ENCODE data around the gene THSD8.
A peak's percentile ranks its signal among the peaks of the same experiment; 100 is the strongest.

The THSD8 gene

GRCh38 chr19:12779162-12779993 lies 22.5 kb upstream of the THSD8 start:
- peak; percentile 50 for DNase-seq (ENCODE audit: low spot score)

DNA sequence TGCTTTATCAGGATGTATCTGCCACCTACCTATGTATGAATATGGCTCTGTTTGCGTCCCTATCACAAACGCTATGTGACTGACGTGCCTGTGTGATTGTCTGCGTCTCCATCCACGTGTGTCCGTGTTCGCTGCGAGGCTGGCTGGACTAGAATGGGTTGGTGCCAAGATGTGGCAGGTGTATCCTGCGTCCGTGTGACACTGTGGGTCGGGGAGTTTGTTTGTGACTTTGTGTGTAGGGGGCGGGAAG lies 19.8 kb upstream of the THSD8 start:
- no peak for DNase-seq (ENCODE audit: low spot score)

- peak; percentile 87 for DNase-seq (ENCODE audit: low spot score)
Measured at GRCh38 chr19:12782424-12783290, 19.2 kb upstream of the THSD8 start.

DNA sequence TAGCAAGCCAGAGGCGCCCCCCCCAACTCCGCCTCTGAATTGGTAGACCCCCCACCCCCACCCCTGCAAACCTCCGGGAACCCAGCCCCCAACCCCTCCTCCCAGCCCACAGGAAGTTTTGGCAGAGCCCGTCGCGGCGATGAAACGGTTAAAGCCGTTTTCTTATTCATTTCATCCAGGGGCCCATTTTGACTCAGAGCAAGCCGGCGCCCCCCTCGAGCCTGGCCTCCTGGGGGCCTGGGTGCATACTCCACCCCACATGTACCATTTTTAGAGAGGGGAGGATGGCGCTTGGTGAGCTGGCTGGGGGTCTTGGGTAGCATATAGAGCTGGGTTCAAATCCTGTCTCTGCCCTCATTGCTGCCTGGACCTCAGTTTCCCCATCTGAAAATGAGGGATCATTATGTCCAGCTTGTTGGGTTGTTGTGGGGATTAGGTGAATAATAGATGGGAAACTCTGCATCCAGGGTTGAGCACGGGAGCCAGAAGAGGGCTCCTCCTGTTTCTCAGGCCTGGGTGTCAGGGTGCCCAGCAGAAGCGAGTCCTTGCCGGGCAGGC lies 18.5 kb upstream of the THSD8 start:
- no peak for DNase-seq (ENCODE audit: low spot score)

DNA sequence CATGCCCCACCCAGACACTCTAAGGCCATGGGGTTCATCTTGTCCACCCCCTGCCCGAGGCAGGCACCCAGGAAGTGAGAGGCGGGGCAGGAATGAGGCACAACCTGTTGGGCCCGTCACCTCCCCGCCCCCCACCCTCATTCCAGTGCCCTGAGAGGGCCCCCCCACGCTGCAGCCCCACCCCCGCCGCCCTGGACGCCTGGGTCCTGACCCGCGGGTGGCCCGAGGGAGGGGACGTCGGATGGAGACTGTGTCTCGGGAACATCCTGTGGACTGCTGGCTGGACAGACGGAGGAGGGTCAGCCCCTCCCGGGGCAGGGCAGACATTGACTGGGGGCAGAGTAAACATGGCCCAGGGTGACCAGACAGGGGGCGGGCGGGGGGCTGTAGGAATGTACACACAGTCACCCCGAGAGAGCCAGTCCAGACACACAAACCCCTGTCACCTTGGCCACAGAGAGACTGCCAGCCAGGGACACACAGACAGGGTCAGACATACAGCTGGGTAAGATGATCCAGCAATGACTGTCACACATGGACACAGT lies 17.9 kb upstream of the THSD8 start:
- DNase-seq (ENCODE audit: low spot score) = no peak

DNA sequence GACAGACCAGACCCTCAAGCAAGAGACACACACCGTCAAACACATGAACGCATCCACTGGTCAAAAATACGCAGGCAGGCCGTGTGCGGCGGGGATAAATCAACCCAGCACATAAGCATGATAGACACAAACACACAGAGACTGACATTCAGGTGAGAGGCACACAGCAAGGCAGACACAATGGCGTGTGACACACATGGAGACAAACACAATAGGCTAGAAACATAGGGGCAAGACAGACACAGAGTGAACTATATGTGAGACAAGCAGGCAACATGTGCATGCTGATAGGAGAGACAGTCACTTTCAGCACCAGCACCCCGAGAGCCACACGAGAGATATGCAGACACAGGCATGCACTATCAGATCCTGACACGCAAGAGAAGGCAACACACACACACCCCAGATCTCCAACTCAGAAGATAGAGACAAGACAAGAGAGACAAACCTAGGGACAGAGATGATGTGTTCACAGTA lies 17.4 kb upstream of the THSD8 start:
- no peak for DNase-seq (ENCODE audit: low spot score)

GRCh38 chr19:12784871-12785430 lies 16.9 kb upstream of the THSD8 start:
- no peak for DNase-seq (ENCODE audit: low spot score)

DNA sequence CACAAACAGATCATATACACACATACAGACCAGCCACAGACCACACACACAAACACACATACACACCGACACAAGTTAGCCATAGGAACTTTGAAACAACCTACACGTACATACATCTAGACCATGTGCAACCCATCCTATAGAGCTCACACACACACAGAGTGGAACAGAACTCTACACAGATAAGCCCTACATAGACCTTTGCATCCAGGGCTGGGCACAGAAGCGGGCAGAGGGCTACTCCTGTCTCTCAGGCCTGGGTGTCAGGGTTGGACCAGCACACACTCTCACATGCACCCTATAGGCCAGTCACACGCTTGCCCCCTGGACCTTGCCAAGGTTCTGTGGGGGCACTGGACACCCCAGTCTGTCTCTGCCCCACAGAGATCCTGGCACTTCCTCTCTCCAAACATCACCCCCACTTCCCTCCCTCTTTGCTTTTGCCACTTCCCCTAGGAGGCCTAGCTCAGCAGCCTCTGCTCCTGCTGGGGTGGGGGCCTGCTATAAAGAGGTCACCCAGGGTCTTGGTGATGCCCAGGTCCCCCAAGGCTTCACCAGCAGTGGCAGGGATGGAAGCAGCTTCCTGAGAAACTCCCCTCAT lies 16.3 kb upstream of the THSD8 start:
- DNase-seq (ENCODE audit: low spot score) = no peak

- no peak for DNase-seq (ENCODE audit: low spot score)
Measured at GRCh38 chr19:12786141-12786870, 15.6 kb upstream of the THSD8 start.

- no peak for DNase-seq (ENCODE audit: low spot score)
Measured at GRCh38 chr19:12786952-12787351, 14.9 kb upstream of the THSD8 start.

- DNase-seq (ENCODE audit: low spot score) = no peak
Measured at GRCh38 chr19:12787458-12787857, 14.4 kb upstream of the THSD8 start.

DNA sequence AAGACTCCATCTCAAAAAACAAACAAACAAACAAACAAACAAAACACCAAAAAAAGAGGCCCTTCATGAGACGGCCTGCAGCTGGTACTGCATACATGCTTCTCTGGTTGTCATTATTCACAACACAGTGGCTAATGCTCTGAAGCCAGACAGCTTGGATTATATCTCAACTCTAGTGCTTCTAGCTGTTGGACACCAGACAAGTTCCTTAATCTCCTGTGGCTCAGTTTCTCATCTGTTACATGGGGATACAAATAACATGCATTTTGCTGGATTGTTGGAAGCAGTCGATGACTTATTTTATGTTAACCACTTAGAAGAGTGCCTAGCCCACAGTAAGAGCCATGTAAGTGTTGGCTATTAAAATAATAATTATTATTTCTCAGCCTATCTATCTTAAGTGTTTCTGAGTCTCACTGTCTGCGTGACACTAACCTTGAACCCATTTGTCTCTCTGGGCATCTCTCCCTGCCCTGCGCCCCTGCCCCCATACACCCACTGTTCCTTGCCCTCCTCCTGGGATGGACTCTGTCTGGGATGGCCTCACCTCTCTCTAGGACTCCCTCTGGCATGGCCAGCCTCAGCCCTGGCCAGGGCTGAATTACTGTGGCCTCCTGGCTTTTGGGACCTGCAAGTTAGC lies 13.7 kb upstream of the THSD8 start:
- no peak for DNase-seq (ENCODE audit: low spot score)

DNA sequence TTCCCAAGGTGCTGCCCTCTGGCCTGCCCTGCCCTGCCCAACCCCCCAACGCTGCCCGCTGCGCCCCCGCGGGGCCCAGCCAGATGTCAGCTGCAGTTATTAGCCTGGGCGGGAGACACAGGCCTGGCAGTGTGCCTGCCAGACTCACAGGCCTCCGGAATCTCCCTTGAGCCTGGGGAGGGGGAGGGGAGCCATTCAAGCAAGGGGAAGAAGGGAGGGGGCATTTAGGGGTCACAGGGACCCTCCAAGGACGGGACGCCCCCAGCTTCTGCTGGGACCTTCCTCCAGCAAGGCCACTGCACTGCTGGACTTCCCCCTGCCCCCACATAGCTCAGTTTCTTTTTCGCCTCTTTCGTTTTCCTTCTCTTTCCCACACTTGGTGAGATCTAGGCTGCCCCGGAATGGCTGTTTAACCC lies 13.2 kb upstream of the THSD8 start:
- DNase-seq (ENCODE audit: low spot score) = peak; percentile 67

DNA sequence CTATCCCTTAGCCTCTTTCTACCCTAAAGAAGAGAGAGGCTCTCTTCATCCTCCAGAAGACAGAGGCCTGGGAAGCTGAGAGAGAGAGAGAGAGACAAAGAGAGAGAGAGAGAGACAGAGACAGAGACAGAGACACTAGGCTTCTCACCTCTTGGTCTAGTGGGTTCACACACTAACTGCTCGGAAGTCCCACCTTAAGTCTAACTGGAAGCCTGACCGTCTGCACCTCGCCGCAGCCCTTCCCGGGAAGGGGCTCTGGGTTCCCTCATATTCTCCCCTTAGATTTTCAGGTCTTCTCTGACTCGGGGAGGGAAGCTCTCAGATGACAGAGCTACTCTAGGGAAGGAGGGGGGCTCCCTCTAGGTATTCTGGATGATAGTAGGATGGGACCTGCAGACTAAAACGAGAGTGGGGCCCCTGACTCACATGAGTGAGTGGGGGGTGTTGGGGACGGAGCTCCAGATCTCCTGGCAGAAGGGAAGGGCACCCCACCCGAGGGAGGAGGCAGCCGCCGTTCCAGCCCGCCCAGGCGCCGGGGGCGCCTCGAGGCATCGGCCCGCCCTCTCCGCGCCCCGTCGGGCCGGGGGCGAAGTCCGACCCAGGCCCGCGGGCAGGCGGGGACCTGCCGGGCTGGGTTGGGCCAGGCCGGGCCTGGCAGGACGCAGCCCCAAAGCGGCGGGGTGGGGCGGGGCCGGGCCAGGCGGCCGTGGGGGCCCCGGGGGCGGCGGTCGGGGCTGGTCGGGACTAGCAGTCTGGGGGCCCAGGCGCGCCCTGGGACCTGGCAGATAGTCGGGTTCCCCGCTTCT lies 12.6 kb upstream of the THSD8 start:
- no peak for DNase-seq (ENCODE audit: low spot score)

GRCh38 chr19:12789904-12790619 lies 11.8 kb upstream of the THSD8 start:
- peak; percentile 93 for DNase-seq (ENCODE audit: low spot score)

GRCh38 chr19:12790628-12791344 lies 11.1 kb upstream of the THSD8 start:
- DNase-seq (ENCODE audit: low spot score) = no peak

DNA sequence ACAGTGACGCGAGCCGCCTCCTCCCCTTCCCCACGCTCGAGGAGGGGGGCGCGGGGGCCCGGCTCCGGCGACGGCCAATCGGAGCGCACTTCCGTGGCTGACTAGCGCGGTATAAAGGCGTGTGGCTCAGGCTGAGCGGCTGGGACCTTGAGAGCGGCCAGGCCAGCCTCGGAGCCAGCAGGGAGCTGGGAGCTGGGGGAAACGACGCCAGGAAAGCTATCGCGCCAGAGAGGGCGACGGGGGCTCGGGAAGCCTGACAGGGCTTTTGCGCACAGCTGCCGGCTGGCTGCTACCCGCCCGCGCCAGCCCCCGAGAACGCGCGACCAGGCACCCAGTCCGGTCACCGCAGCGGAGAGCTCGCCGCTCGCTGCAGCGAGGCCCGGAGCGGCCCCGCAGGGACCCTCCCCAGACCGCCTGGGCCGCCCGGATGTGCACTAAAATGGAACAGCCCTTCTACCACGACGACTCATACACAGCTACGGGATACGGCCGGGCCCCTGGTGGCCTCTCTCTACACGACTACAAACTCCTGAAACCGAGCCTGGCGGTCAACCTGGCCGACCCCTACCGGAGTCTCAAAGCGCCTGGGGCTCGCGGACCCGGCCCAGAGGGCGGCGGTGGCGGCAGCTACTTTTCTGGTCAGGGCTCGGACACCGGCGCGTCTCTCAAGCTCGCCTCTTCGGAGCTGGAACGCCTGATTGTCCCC lies 10.4 kb upstream of the THSD8 start, which contains the start of gene JUNB:
TSS of gene JUNB (plus strand) at position 142 of the 706 bp plus-strand sequence. CDS start at position 428, 286 bp downstream.
- peak; percentile 92 for DNase-seq (ENCODE audit: low spot score)
